Measurements from ENCODE around the gene FCHO2. TPM values are rescaled to one million over a fixed set of nuclear protein-coding genes. Genes with fewer than 3 reads are reported as not detected.

FCHO2 gene
- total RNA-seq, 1 experiment from 2014 or later, result 5.8 TPM

DNA sequence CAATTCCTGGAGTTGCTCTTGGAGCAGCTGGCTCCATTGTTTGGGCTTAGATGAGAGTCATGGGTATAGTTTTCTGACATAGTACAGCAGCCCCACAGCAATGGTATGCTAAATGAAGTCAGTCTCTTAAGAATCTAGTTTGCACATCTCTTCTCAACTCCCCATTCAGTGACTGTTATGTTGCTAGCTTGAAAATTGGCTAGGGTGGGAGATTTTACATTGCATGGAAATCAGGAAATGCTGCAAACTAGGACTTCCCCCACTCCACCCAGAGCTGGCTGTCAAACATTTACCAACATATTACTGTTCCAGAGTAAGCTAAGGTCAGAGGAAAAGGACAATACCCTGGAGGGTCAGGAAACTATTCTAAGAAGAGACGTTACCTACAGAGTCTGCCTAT, 17.6 kb upstream of the FCHO2 start:
- no peak for DNase-seq
- peaks cover 0 to 17% (median 6%) of the 10 kb centered on the region in 3 experiments; a peak in 4 of 7 replicates for H3K36me3 Mint-ChIP-seq (ENCODE audit: insufficient read depth in 1 of 3, low read depth in 3 of 3)
- no CpG with 5 or more reads among the region's 1 CpG for WGBS (ENCODE audit: extremely low coverage, insufficient read length, low lambda C conversion rate)
- H3K4me1 Mint-ChIP-seq, result no peaks in the 10 kb centered on the region
- Histone ChIP-seq H3K79me1 (ENCODE audit: insufficient read depth, low read depth, low read length, poor library complexity, severe bottlenecking) (no peaks in the 10 kb centered on the region), H3K56ac (ENCODE audit: insufficient read length, low read depth, low read length) (no peak overlapping the region), H2BK20ac (ENCODE audit: low read depth, low read length, poor library complexity, severe bottlenecking) (no peak overlapping the region), H4K5ac (ENCODE audit: insufficient read length, low read depth, low read length) (no peak overlapping the region), H2AK5ac (ENCODE audit: insufficient read length, low read length) (no peak overlapping the region), H3K4me1 (ENCODE audit: insufficient read depth, low read length) (no peaks in the 10 kb centered on the region), H3K79me2 (ENCODE audit: insufficient read depth, low read length) (no peaks in the 10 kb centered on the region), H2BK12ac (ENCODE audit: insufficient read length, low read depth, low read length) (no peak overlapping the region), H3K23ac (ENCODE audit: insufficient read length, low read depth, low read length) (no peak overlapping the region), H2BK15ac (ENCODE audit: low read depth, low read length) (no peak overlapping the region), H3K18ac (ENCODE audit: insufficient read length, low read depth, low read length) (no peak overlapping the region), H3T11ph (ENCODE audit: low read length) (no peak overlapping the region), H4K91ac (ENCODE audit: insufficient read length, low read depth, low read length) (no peak overlapping the region), H3K9me3 (ENCODE audit: control insufficient read depth, low read depth, low read length) (no peaks in the 10 kb centered on the region), H3K27ac (ENCODE audit: insufficient read length, low read depth, low read length) (no peak overlapping the region), H3K9ac (ENCODE audit: extremely low read depth, insufficient read length, low read length) (no peak overlapping the region), H3K4me2 (ENCODE audit: insufficient read depth, insufficient read length, low read length) (no peak overlapping the region), H3K27me3 (ENCODE audit: insufficient read depth, low read length) (no peaks in the 10 kb centered on the region), H4K8ac (replicated peaks; ENCODE audit: insufficient read length, low read depth, low read length) (no peak overlapping the region), H2AFZ (ENCODE audit: low read length) (no peak overlapping the region), H3K23me2 (ENCODE audit: insufficient read length, low read depth, low read length, poor library complexity, severe bottlenecking) (no peaks in the 10 kb centered on the region), H4K20me1 (ENCODE audit: control insufficient read depth, insufficient read depth, insufficient read length) (no peaks in the 10 kb centered on the region), H2BK5ac (ENCODE audit: insufficient read length, low read length) (no peak overlapping the region), H3K14ac (ENCODE audit: insufficient read depth, low read length) (no peak overlapping the region), H3K4ac (ENCODE audit: low read depth, low read length) (no peak overlapping the region), H2BK120ac (ENCODE audit: low read depth, low read length, poor library complexity, severe bottlenecking) (no peak overlapping the region)
- H3K27me3 Mint-ChIP-seq (ENCODE audit: low read depth), result peaks cover 9% of the 10 kb centered on the region
- H3K9me3 Mint-ChIP-seq, result peaks cover 16 to 19% of the 10 kb centered on the region in 2 experiments
- H3K4me3 Mint-ChIP-seq, result no peak overlapping the region
- no peak overlapping the region for H3K27ac Mint-ChIP-seq
- TF ChIP-seq, protein P1, sequence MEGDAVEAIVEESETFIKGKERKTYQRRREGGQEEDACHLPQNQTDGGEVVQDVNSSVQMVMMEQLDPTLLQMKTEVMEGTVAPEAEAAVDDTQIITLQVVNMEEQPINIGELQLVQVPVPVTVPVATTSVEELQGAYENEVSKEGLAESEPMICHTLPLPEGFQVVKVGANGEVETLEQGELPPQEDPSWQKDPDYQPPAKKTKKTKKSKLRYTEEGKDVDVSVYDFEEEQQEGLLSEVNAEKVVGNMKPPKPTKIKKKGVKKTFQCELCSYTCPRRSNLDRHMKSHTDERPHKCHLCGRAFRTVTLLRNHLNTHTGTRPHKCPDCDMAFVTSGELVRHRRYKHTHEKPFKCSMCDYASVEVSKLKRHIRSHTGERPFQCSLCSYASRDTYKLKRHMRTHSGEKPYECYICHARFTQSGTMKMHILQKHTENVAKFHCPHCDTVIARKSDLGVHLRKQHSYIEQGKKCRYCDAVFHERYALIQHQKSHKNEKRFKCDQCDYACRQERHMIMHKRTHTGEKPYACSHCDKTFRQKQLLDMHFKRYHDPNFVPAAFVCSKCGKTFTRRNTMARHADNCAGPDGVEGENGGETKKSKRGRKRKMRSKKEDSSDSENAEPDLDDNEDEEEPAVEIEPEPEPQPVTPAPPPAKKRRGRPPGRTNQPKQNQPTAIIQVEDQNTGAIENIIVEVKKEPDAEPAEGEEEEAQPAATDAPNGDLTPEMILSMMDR (conservative IDR thresholded peaks at IDR 0.05), result no peak
